B cell (primary cell): ENCODE data around the gene FRMD6. TPM values are rescaled to one million over a fixed set of nuclear protein-coding genes. Genes with fewer than 3 reads are reported as not detected.

Experiments used
- ATAC-seq: fragments of 200-7000 bp; cut with Tn5 transposase; one replicate; pipeline ENCODE4 v1.10.0; 2021; ENCODE audit warnings: low read depth, mild to moderate bottlenecking, moderate number of reproducible peaks, moderate library complexity
- CTCF ChIA-PET: fragments of 350-600 bp; sonication (Branson Sonifier 250); formaldehyde crosslinking; loops from one replicate; lab custom pipeline; 2021; ENCODE audit warnings: antibody characterized with exemption, inconsistent platforms; lab: Charles Lee
- POLR2A ChIA-PET: fragments of 350-600 bp; sonication (Branson Sonifier 250); formaldehyde crosslinking; loops from one replicate; lab custom pipeline; 2021; ENCODE audit warnings: antibody characterized with exemption; lab: Charles Lee
- DNase-seq: peaks from one replicate; pipeline ENCODE4 v3.0.0; 2013
- H2AFZ ChIP-seq: 2 replicates; pipeline ENCODE4 v1.6.1; 2012; ENCODE audit warnings: mild to moderate bottlenecking, low read depth, low read length; ENCODE audit not compliant: insufficient read depth, poor library complexity, severe bottlenecking
- H3K27ac ChIP-seq, 2 donors: 1 replicate in 1 of 2; 2 replicates in 1 of 2; pipeline ENCODE4 v1.5.1; 2012 to 2013; ENCODE audit warnings: low read length in 2 of 2, mild to moderate bottlenecking in 2 of 2, moderate library complexity in 1 of 2
- H3K27me3 ChIP-seq, 4 experiments: fragments of 200-600 bp in 1 of 4; sonication (generic) in 1 of 4; replicated peaks in 1 of 4; 1 replicate in 2 of 4; 2 replicates in 2 of 4; pipeline versions ENCODE4 v1.6.1 to v1.7.0; 2013 to 2016; ENCODE audit warnings: low read length in 3 of 4, mild to moderate bottlenecking in 2 of 4, mixed read lengths in 1 of 4, moderate library complexity in 1 of 4; ENCODE audit not compliant: insufficient read depth in 4 of 4, control insufficient read depth in 3 of 4; ENCODE audit errors: control extremely low read depth in 1 of 4
- H3K36me3 ChIP-seq, 2 experiments: replicated peaks in 1 of 2; 1 replicate in 1 of 2; 2 replicates in 1 of 2; pipeline versions ENCODE4 v1.6.1 to v1.7.1; 2013; ENCODE audit warnings: low read length in 1 of 2; ENCODE audit not compliant: insufficient read depth in 2 of 2, control insufficient read depth in 1 of 2; ENCODE audit errors: control extremely low read depth in 1 of 2, extremely low read depth in 1 of 2
- H3K4me1 ChIP-seq, 2 donors: fragments of 200-600 bp in 1 of 2; sonication (generic) in 1 of 2; 1 replicate in 1 of 2; 2 replicates in 1 of 2; pipeline versions ENCODE4 v1.5.1 to v1.6.1; 2013 to 2017; ENCODE audit warnings: low read length in 2 of 2; ENCODE audit not compliant: control insufficient read depth in 2 of 2, insufficient read depth in 2 of 2
- H3K4me2 ChIP-seq: replicated peaks from 2 replicates; pipeline ENCODE3; 2012; ENCODE audit warnings: mild to moderate bottlenecking, low read depth, low read length; ENCODE audit not compliant: poor library complexity, severe bottlenecking
- H3K4me3 ChIP-seq, 5 experiments: fragments of 200-600 bp in 1 of 5; sonication (generic) in 1 of 5; 1 replicate in 3 of 5; 2 replicates in 2 of 5; pipeline versions ENCODE4 v1.5.1 to v1.7.0; 2011 to 2016; ENCODE audit warnings: low read length in 4 of 5, mild to moderate bottlenecking in 4 of 5, low read depth in 2 of 5, control low read depth in 1 of 5, moderate library complexity in 1 of 5; ENCODE audit not compliant: insufficient read depth in 1 of 5; ENCODE audit errors: control extremely low read depth in 1 of 5, extremely low read depth in 1 of 5
- H3K79me2 ChIP-seq: fragments of 200-600 bp; sonication (generic); one replicate; pipeline ENCODE4 v1.6.0; 2016; ENCODE audit warnings: low read length; ENCODE audit not compliant: control insufficient read depth, insufficient read depth
- H3K9ac ChIP-seq: fragments of 200-600 bp; sonication (generic); 2 replicates; pipeline ENCODE4 v1.6.1; 2017; ENCODE audit warnings: mild to moderate bottlenecking, low read length, moderate library complexity
- H3K9me3 ChIP-seq, 3 donors: one replicate each; pipeline versions ENCODE4 v1.6.1 to v1.7.1; 2013; ENCODE audit warnings: low read length in 2 of 3; ENCODE audit not compliant: control insufficient read depth in 2 of 3, insufficient read depth in 1 of 3; ENCODE audit errors: control extremely low read depth in 1 of 3
- H4K20me1 ChIP-seq: 2 replicates; pipeline ENCODE4 v1.6.0; 2012; ENCODE audit warnings: mild to moderate bottlenecking, low read length; ENCODE audit not compliant: insufficient read depth, control insufficient read depth, poor library complexity, severe bottlenecking
- H3K27ac Mint-ChIP-seq: one replicate; pipeline ENCODE4 v1.8.0; 2021; ENCODE audit warnings: mixed read lengths
- H3K27me3 Mint-ChIP-seq: one replicate; pipeline ENCODE4 v1.8.0; 2021; ENCODE audit warnings: mixed read lengths
- H3K4me1 Mint-ChIP-seq: one replicate; pipeline ENCODE4 v1.8.0; 2021; ENCODE audit warnings: mixed read lengths
- H3K4me3 Mint-ChIP-seq: one replicate; pipeline ENCODE4 v1.8.0; 2021; ENCODE audit warnings: mixed read lengths
- H3K9me3 Mint-ChIP-seq: one replicate; pipeline ENCODE4 v1.8.0; 2022; ENCODE audit warnings: mixed read lengths; ENCODE audit not compliant: insufficient read depth
- EZH2 ChIP-seq: IDR thresholded peaks from 2 replicates; pipeline ENCODE4 v1.6.1; 2012; ENCODE audit warnings: borderline replicate concordance, low read depth, mild to moderate bottlenecking, moderate library complexity, low read length; ENCODE audit not compliant: insufficient read depth, poor library complexity, severe bottlenecking
- WGBS: methylation state at CpG from one replicate; pipeline ENCODE4 v1.1.5; 2013; ENCODE audit warnings: missing lambda C conversion rate; ENCODE audit not compliant: insufficient coverage; 5-methylcytosine and 5-hydroxymethylcytosine counted together
- intact Hi-C: fragments of 100-400 bp; cut with micrococcal nuclease; formaldehyde crosslinking; loops from one replicate; pipeline ENCODE4 v1.10.0; 2022
- polyA plus RNA-seq: library from polyadenylated mRNA; depleted of rRNA; stranded (reverse); fragments of >200 nt; gene quantifications from 2 replicates; pipeline ENCODE4 v1.2.3, GENCODE V29; 2012
- total RNA-seq, 2 donors: library from RNA; stranded (reverse); fragments of 120-200 nt in 1 of 2; gene quantifications; 1 replicate in 1 of 2; 2 replicates in 1 of 2; pipeline versions ENCODE4 v1.2.3 to v1.2.4, GENCODE V29; 2013 to 2022
- TF ChIP-seq, protein P1 (sequence below): fragments of 200-600 bp; IDR thresholded peaks from one replicate; pipeline ENCODE4 v1.8.0; 2022; ENCODE audit warnings: antibody characterized with exemption, mild to moderate bottlenecking

FRMD6 gene
- total and polyA plus RNA-seq, 2 donors (not counting 1 experiment from before 2014, with no cell fraction given), result 0.03 to 0.30 TPM

DNA sequence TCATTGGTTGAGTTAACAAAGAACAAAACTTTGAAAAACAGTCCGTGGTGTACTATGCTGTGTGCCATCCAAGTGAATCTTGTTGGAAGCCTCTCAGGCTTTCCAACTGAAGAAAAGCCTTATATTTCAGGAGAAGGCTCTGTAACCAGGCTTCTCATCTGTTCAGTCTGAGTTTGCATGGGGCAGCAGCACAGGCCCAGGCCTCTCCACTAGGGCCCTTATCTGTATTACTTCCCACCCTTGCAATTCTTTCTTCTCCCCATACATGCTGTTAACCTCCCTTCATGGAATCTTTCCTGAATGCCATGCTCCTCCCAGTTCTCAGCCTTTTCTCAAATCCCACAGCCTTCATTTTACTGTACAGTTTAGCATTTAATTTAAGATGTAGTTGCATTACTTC is 28.3 kb downstream of the FRMD6 start:
- Histone ChIP-seq H4K20me1 (no peaks in the 10 kb centered on the region), H3K4me3 (no peak overlapping the region), H3K9ac (no peak overlapping the region), H3K27me3 (no peaks in the 10 kb centered on the region), H3K4me2 (no peak overlapping the region), H3K79me2 (no peaks in the 10 kb centered on the region), H3K4me1 (no peaks in the 10 kb centered on the region), H3K27ac (no peak overlapping the region), H3K9me3 (no peaks in the 10 kb centered on the region), H3K36me3 (no peaks in the 10 kb centered on the region), H2AFZ (no peak overlapping the region)
- no peaks in the 10 kb centered on the region for H3K4me1 Mint-ChIP-seq
- no peak overlapping the region for H3K27ac Mint-ChIP-seq
- intact Hi-C loops, result no loop called here
- ChIA-PET POLR2A (no interaction called here), CTCF (no interaction called here)
- WGBS, result 85% methylated on average over 1 of the region's 1 CpG
- peaks cover 8% of the 10 kb centered on the region for H3K27me3 Mint-ChIP-seq
- DNase-seq, result no peak
- H3K4me3 Mint-ChIP-seq, result no peak overlapping the region
- TF ChIP-seq, protein P1, sequence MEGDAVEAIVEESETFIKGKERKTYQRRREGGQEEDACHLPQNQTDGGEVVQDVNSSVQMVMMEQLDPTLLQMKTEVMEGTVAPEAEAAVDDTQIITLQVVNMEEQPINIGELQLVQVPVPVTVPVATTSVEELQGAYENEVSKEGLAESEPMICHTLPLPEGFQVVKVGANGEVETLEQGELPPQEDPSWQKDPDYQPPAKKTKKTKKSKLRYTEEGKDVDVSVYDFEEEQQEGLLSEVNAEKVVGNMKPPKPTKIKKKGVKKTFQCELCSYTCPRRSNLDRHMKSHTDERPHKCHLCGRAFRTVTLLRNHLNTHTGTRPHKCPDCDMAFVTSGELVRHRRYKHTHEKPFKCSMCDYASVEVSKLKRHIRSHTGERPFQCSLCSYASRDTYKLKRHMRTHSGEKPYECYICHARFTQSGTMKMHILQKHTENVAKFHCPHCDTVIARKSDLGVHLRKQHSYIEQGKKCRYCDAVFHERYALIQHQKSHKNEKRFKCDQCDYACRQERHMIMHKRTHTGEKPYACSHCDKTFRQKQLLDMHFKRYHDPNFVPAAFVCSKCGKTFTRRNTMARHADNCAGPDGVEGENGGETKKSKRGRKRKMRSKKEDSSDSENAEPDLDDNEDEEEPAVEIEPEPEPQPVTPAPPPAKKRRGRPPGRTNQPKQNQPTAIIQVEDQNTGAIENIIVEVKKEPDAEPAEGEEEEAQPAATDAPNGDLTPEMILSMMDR, result no peak
- no peak for TF ChIP-seq EZH2
- H3K9me3 Mint-ChIP-seq, result no peaks in the 10 kb centered on the region
- no peak for ATAC-seq

DNA sequence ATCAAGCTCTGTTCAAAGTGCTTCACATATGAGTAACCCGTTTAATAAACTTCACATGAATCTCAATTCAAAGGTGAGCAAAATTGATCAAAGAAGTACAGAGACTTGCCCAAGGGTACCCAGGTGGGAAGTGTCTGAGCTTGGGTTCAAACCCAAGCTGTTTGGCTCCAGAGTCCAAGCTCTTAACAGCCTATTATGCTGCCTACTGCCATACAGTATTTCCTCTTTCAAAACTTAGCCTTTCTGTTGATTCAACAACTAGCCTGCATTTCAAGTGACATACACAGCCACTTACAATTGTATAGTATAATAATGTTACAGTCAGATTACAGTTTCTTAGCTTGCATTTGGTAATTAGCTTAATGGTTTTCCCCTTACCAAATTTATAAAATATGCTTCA is 29.7 kb downstream of the FRMD6 start:
- Histone ChIP-seq H3K4me1 (no peaks in the 10 kb centered on the region), H3K27me3 (no peaks in the 10 kb centered on the region), H3K9me3 (no peaks in the 10 kb centered on the region), H2AFZ (no peak overlapping the region), H3K9ac (no peak overlapping the region), H4K20me1 (no peaks in the 10 kb centered on the region), H3K79me2 (no peaks in the 10 kb centered on the region), H3K36me3 (no peaks in the 10 kb centered on the region), H3K4me2 (no peak overlapping the region), H3K4me3 (no peak overlapping the region), H3K27ac (no peak overlapping the region)
- no peaks in the 10 kb centered on the region for H3K9me3 Mint-ChIP-seq
- 60% methylated on average over 1 of the region's 1 CpG for WGBS
- H3K4me1 Mint-ChIP-seq, result no peaks in the 10 kb centered on the region
- CTCF ChIA-PET, result interaction anchor here (1.3 kb wide), 1 partner anchor 10 kb away, joined by 3 read pairs; no protein-coding TSS in a partner anchor
- no peak overlapping the region for H3K4me3 Mint-ChIP-seq
- TF ChIP-seq, protein P1, result no peak
- no peak for TF ChIP-seq EZH2
- H3K27me3 Mint-ChIP-seq, result peaks cover 6% of the 10 kb centered on the region
- DNase-seq (no peak), ATAC-seq (no peak)
- no peak overlapping the region for H3K27ac Mint-ChIP-seq
- POLR2A ChIA-PET, result no interaction called here
- intact Hi-C loops, result no loop called here
